ENCODE measurements around the gene BDKRB2. TPM values are rescaled to one million over a fixed set of nuclear protein-coding genes. Genes with fewer than 3 reads are reported as not detected.

The BDKRB2 gene
- total RNA-seq, 1 donor from 2014 or later = 0.29 TPM

GRCh38 chr14:96194657-96195431, 9.8 kb upstream of the BDKRB2 start:
- H3K4me3 ChIP-seq (ENCODE audit: low read depth, low read length) = no peak overlapping the region
- no peak for TF ChIP-seq CTCF (conservative IDR thresholded peaks at IDR 0.05; ENCODE audit: low read depth, low read length)
- no peak for DNase-seq (ENCODE audit: low read depth)

- no peak for TF ChIP-seq CTCF (conservative IDR thresholded peaks at IDR 0.05; ENCODE audit: low read depth, low read length)
- H3K4me3 ChIP-seq (ENCODE audit: low read depth, low read length) = no peak overlapping the region
- no peak for DNase-seq (ENCODE audit: low read depth)
Observed at GRCh38 chr14:96195441-96196081, 9.1 kb upstream of the BDKRB2 start.

- TF ChIP-seq CTCF (conservative IDR thresholded peaks at IDR 0.05; ENCODE audit: low read depth, low read length) = no peak
- DNase-seq (ENCODE audit: low read depth) = no peak
- no peak overlapping the region for H3K4me3 ChIP-seq (ENCODE audit: low read depth, low read length)
Observed at GRCh38 chr14:96197163-96197852, 7.3 kb upstream of the BDKRB2 start.

- no peak for TF ChIP-seq CTCF (conservative IDR thresholded peaks at IDR 0.05; ENCODE audit: low read depth, low read length)
- DNase-seq (ENCODE audit: low read depth) = no peak
- H3K4me3 ChIP-seq (ENCODE audit: low read depth, low read length) = no peak overlapping the region
Observed at GRCh38 chr14:96197969-96198368, 6.7 kb upstream of the BDKRB2 start.

GRCh38 chr14:96198430-96199130, 6.1 kb upstream of the BDKRB2 start:
- DNase-seq (ENCODE audit: low read depth) = no peak
- no peak for TF ChIP-seq CTCF (conservative IDR thresholded peaks at IDR 0.05; ENCODE audit: low read depth, low read length)
- no peak overlapping the region for H3K4me3 ChIP-seq (ENCODE audit: low read depth, low read length)

GRCh38 chr14:96201157-96201556, 3.5 kb upstream of the BDKRB2 start:
- DNase-seq (ENCODE audit: low read depth) = no peak
- TF ChIP-seq CTCF (conservative IDR thresholded peaks at IDR 0.05; ENCODE audit: low read depth, low read length) = no peak
- no peak overlapping the region for H3K4me3 ChIP-seq (ENCODE audit: low read depth, low read length)
